ENCODE measurements around the gene FMO1. TPM values are rescaled to one million over a fixed set of nuclear protein-coding genes. Genes with fewer than 3 reads are reported as not detected.

FMO1 gene
- total and polyA plus RNA-seq, 2 of the 8 experiments (the other 6 are each of a cell fraction or from before 2014, with no cell fraction given), result 0.11 TPM; not detected in 1

- H3K4me3 ChIP-seq (ENCODE audit: extremely low read depth in 1 of 4, insufficient read depth in 2 of 4, low read depth in 3 of 4, low read length in 4 of 4), result no peak overlapping the region
- no peak overlapping the region for H3K9ac ChIP-seq (replicated peaks in 1 of 4; ENCODE audit: extremely low read depth in 1 of 4, low read depth in 3 of 4, low read length in 3 of 4)
- no peaks in the 10 kb centered on the region for H3K23me2 ChIP-seq (ENCODE audit: low read depth, low read length)
- H2BK15ac ChIP-seq (ENCODE audit: low read length), result no peak overlapping the region
- WGBS, 2 experiments (ENCODE audit: extremely low coverage in 1 of 2, insufficient coverage in 1 of 2, insufficient read length in 1 of 2, insufficient replicate concordance in 2 of 2, low coverage in 1 of 2, low lambda C conversion rate in 2 of 2, missing lambda C conversion rate in 1 of 2), result 93% methylated on average over 1 of the region's 1 CpG; no CpG with 5 or more reads in 1 of the 2 experiments
- no peaks in the 10 kb centered on the region for H4K20me1 ChIP-seq (replicated peaks in 1 of 2; ENCODE audit: control insufficient read depth in 1 of 2, insufficient read depth in 2 of 2, low read length in 2 of 2)
- H3K27me3 ChIP-seq (replicated peaks in 1 of 4; ENCODE audit: control insufficient read depth in 3 of 4, extremely low read depth in 1 of 4, insufficient read depth in 3 of 4, low read length in 3 of 4), result peaks cover 0 to 2% (median 0%) of the 10 kb centered on the region in 4 experiments; a peak in 1 of 7 replicates
- no peak overlapping the region for H3K56ac ChIP-seq (replicated peaks; ENCODE audit: insufficient read length, low read depth, low read length)
- H3K9me3 ChIP-seq (ENCODE audit: insufficient read depth in 2 of 2, low read depth in 1 of 2, low read length in 1 of 2), result no peaks in the 10 kb centered on the region
- H3K4me2 ChIP-seq (ENCODE audit: insufficient read depth in 1 of 2, low read depth in 2 of 2, low read length in 2 of 2), result no peak overlapping the region
- H2BK12ac ChIP-seq (ENCODE audit: low read depth, low read length), result no peak overlapping the region
- POLR2A ChIA-PET (ENCODE audit: partially characterized antibody), result no interaction called here
- peaks cover 0 to 11% (median 4%) of the 10 kb centered on the region in 4 experiments; a peak in 5 of 7 replicates for H3K4me1 ChIP-seq (replicated peaks in 1 of 4; ENCODE audit: control insufficient read depth in 3 of 4, insufficient read depth in 4 of 4, low read length in 3 of 4)
- H4K5ac ChIP-seq (ENCODE audit: insufficient read length, low read depth, low read length), result no peak overlapping the region
- H2AFZ ChIP-seq (ENCODE audit: low read length), result no peak overlapping the region
- no peaks in the 10 kb centered on the region for H3K79me1 ChIP-seq (ENCODE audit: low read depth, low read length)
- no peak overlapping the region for H2BK5ac ChIP-seq (ENCODE audit: low read depth, low read length)
- no peaks in the 10 kb centered on the region for H3K36me3 ChIP-seq (ENCODE audit: control insufficient read depth in 2 of 4, insufficient read depth in 4 of 4, low read length in 3 of 4)
- no peak for FAIRE-seq
- no peaks in the 10 kb centered on the region for H3K79me2 ChIP-seq (ENCODE audit: control insufficient read depth in 1 of 2, insufficient read depth in 2 of 2, low read length in 2 of 2)
- DNase-seq (ENCODE audit: low read depth in 1 of 2, low spot score in 2 of 2), result no peak
- H4K8ac ChIP-seq (ENCODE audit: extremely low read depth, insufficient read depth, low read length), result no peak overlapping the region
- H2AK5ac ChIP-seq (ENCODE audit: low read depth, low read length), result no peak overlapping the region
- no peak overlapping the region for H3K23ac ChIP-seq (ENCODE audit: insufficient read length)
- no peak overlapping the region for H2BK20ac ChIP-seq (ENCODE audit: low read length)
- no peak overlapping the region for H3K4ac ChIP-seq (replicated peaks; ENCODE audit: insufficient read length, low read depth, low read length)
- H3K27ac ChIP-seq (ENCODE audit: low read depth, low read length), result no peak overlapping the region
- CTCF ChIA-PET (ENCODE audit: partially characterized antibody), result interaction anchor here (1.0 to 1.6 kb wide), 4 partner anchors 12 to 47 kb away, joined by 3 to 8 read pairs (median 4); partner anchors contain the start of gene FMO4
- no peak overlapping the region for H3K18ac ChIP-seq (ENCODE audit: extremely low read depth, low read length)
- H3K14ac ChIP-seq (ENCODE audit: insufficient read length), result no peak overlapping the region
- H4K91ac ChIP-seq (replicated peaks; ENCODE audit: insufficient read length, low read length), result no peak overlapping the region
- no peak overlapping the region for H2BK120ac ChIP-seq (replicated peaks; ENCODE audit: low read depth, low read length)
- TF ChIP-seq USF2 (IDR thresholded peaks at IDR 0.05; ENCODE audit: low read length) (no peak), CEBPB (IDR thresholded peaks at IDR 0.05; ENCODE audit: low read depth, low read length) (no peak), RFX5 (IDR thresholded peaks at IDR 0.05; ENCODE audit: borderline replicate concordance, low read depth, low read length) (no peak), SAP30 (IDR thresholded peaks at IDR 0.05; ENCODE audit: insufficient read depth, insufficient replicate concordance, low read length) (no peak), EGR1 (IDR thresholded peaks at IDR 0.05; ENCODE audit: borderline replicate concordance, low read depth, low read length) (no peak), SP1 (IDR thresholded peaks at IDR 0.05; ENCODE audit: low read depth, low read length) (no peak), GABPA (IDR thresholded peaks at IDR 0.05; ENCODE audit: borderline replicate concordance, insufficient read depth, low read length) (no peak), PHF8 (conservative IDR thresholded peaks at IDR 0.05; ENCODE audit: low read depth, low read length) (no peak), ATF2 (IDR thresholded peaks at IDR 0.05; ENCODE audit: low read length) (no peak), RXRA (IDR thresholded peaks at IDR 0.05; ENCODE audit: insufficient read depth, low read depth, low read length) (no peak), KDM4A (IDR thresholded peaks at IDR 0.05; ENCODE audit: low read depth, low read length, severe bottlenecking) (no peak)
Observed at GRCh38 chr1:171292799-171293198, 44.5 kb downstream of the FMO1 start.

Measured in H1 (cell line).